ENCODE results near the gene DSCAM. TPM values are rescaled to one million over a fixed set of nuclear protein-coding genes. Genes with fewer than 3 reads are reported as not detected.

Gene DSCAM
- total RNA-seq, 1 donor from 2014 or later, result not detected

GRCh38 chr21:40841524-40842196 is 5.3 kb downstream of the DSCAM start:
- no peak overlapping the region for H3K9ac ChIP-seq
- no peaks in the 10 kb centered on the region for H3K9me3 ChIP-seq (ENCODE audit: low read depth)
- Mint-ChIP-seq H3K4me3 (peak overlapping the region; percentile 88), H3K4me1 (peaks cover 4% of the 10 kb centered on the region), H3K9me3 (no peaks in the 10 kb centered on the region), H3K36me3 (no peaks in the 10 kb centered on the region), H3K27me3 (ENCODE audit: insufficient read depth, low read depth) (peaks cover 17% of the 10 kb centered on the region), H3K27ac (no peak overlapping the region)
- peak overlapping the region; percentile 100 for H3K4me2 ChIP-seq
- no peaks in the 10 kb centered on the region for H3K36me3 ChIP-seq
- peaks cover 6% of the 10 kb centered on the region for H3K4me1 ChIP-seq
- no peaks in the 10 kb centered on the region for H4K20me1 ChIP-seq (ENCODE audit: low read depth)
- DNase-seq (ENCODE audit: low spot score), result peak; percentile 85
- peak overlapping the region; percentile 73 for H3K4me3 ChIP-seq
- no peaks in the 10 kb centered on the region for H3F3A ChIP-seq (ENCODE audit: low read depth)
- H3K27me3 ChIP-seq, result peaks cover 71% of the 10 kb centered on the region
- no peaks in the 10 kb centered on the region for H3K79me2 ChIP-seq (ENCODE audit: low read depth)
- no peak overlapping the region for H3K27ac ChIP-seq
- no peak for TF ChIP-seq EZH2 (IDR thresholded peaks at IDR 0.05)
- TF ChIP-seq, protein P1, sequence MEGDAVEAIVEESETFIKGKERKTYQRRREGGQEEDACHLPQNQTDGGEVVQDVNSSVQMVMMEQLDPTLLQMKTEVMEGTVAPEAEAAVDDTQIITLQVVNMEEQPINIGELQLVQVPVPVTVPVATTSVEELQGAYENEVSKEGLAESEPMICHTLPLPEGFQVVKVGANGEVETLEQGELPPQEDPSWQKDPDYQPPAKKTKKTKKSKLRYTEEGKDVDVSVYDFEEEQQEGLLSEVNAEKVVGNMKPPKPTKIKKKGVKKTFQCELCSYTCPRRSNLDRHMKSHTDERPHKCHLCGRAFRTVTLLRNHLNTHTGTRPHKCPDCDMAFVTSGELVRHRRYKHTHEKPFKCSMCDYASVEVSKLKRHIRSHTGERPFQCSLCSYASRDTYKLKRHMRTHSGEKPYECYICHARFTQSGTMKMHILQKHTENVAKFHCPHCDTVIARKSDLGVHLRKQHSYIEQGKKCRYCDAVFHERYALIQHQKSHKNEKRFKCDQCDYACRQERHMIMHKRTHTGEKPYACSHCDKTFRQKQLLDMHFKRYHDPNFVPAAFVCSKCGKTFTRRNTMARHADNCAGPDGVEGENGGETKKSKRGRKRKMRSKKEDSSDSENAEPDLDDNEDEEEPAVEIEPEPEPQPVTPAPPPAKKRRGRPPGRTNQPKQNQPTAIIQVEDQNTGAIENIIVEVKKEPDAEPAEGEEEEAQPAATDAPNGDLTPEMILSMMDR (IDR thresholded peaks at IDR 0.05), result peak; percentile 65
- TF ChIP-seq EZH2phosphoT487 (IDR thresholded peaks at IDR 0.05), result no peak
- H2AFZ ChIP-seq (replicated peaks), result peak overlapping the region; percentile 99

DNA sequence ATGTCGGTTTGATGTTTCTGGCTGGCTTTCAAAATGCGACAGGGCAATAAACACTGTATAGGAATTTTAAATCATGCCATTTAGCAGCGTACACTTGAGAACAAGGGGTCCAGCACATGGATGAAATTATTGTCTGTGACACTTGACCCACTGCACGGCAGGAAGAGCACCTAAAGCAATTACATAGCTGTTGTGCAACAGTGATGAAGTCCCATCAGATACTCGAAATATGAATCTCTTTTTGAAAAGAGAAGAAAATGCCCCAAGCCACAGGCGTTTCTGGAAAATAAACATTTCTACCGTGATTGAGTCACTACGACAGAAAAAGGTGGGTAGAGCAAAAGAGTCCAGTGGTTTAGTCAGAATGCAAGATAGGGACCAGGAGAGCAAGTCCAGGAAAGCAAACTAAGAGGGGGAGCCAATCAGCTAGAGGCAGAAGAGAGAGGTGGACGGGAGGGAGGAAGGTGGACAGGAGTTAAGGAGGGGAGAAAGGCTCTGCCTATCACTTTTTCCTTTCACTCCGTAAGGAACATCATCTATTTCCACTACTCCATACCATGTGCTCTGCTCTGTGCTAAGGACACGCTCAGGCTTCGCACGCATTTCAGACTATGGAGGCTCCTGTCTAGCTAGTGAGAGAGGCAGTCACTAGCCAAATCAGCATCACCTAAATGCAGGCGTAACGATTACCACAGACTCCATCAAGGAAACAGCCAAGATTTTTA is 6.4 kb downstream of the DSCAM start:
- Histone ChIP-seq H3K36me3 (no peaks in the 10 kb centered on the region), H3F3A (ENCODE audit: low read depth) (no peaks in the 10 kb centered on the region), H4K20me1 (ENCODE audit: low read depth) (no peaks in the 10 kb centered on the region), H3K4me1 (peaks cover 6% of the 10 kb centered on the region), H3K9ac (no peak overlapping the region), H2AFZ (replicated peaks) (no peak overlapping the region), H3K79me2 (ENCODE audit: low read depth) (no peaks in the 10 kb centered on the region), H3K27ac (no peak overlapping the region), H3K4me3 (no peak overlapping the region), H3K27me3 (peaks cover 61% of the 10 kb centered on the region), H3K9me3 (ENCODE audit: low read depth) (no peaks in the 10 kb centered on the region), H3K4me2 (no peak overlapping the region)
- H3K9me3 Mint-ChIP-seq, result no peaks in the 10 kb centered on the region
- peaks cover 4% of the 10 kb centered on the region for H3K4me1 Mint-ChIP-seq
- no peak overlapping the region for H3K27ac Mint-ChIP-seq
- H3K27me3 Mint-ChIP-seq (ENCODE audit: insufficient read depth, low read depth), result peaks cover 11% of the 10 kb centered on the region
- DNase-seq (ENCODE audit: low spot score), result no peak
- H3K36me3 Mint-ChIP-seq, result no peaks in the 10 kb centered on the region
- H3K4me3 Mint-ChIP-seq, result peak overlapping the region; percentile 88
- TF ChIP-seq EZH2 (IDR thresholded peaks at IDR 0.05) (no peak), EZH2phosphoT487 (IDR thresholded peaks at IDR 0.05) (no peak)
- TF ChIP-seq, protein P1 (IDR thresholded peaks at IDR 0.05), result no peak

GRCh38 chr21:40839521-40839920 is 7.4 kb downstream of the DSCAM start:
- Histone ChIP-seq H3K27me3 (peaks cover 51% of the 10 kb centered on the region), H3K4me2 (no peak overlapping the region), H2AFZ (replicated peaks) (no peak overlapping the region), H3K9ac (no peak overlapping the region), H3K9me3 (ENCODE audit: low read depth) (no peaks in the 10 kb centered on the region), H3K79me2 (ENCODE audit: low read depth) (no peaks in the 10 kb centered on the region), H3K4me1 (peaks cover 6% of the 10 kb centered on the region), H3K36me3 (no peaks in the 10 kb centered on the region), H4K20me1 (ENCODE audit: low read depth) (no peaks in the 10 kb centered on the region), H3K27ac (no peak overlapping the region), H3K4me3 (no peak overlapping the region), H3F3A (ENCODE audit: low read depth) (no peaks in the 10 kb centered on the region)
- Mint-ChIP-seq H3K4me3 (no peak overlapping the region), H3K9me3 (no peaks in the 10 kb centered on the region), H3K27me3 (ENCODE audit: insufficient read depth, low read depth) (peaks cover 11% of the 10 kb centered on the region), H3K27ac (no peak overlapping the region), H3K4me1 (peaks cover 4% of the 10 kb centered on the region), H3K36me3 (no peaks in the 10 kb centered on the region)
- TF ChIP-seq, protein P1 (IDR thresholded peaks at IDR 0.05), result no peak
- no peak for TF ChIP-seq EZH2 (IDR thresholded peaks at IDR 0.05)
- TF ChIP-seq EZH2phosphoT487 (IDR thresholded peaks at IDR 0.05), result no peak
- DNase-seq (ENCODE audit: low spot score), result no peak
